HEK293 (cell line): ENCODE results near the gene SHCBP1L.
A peak's percentile ranks its signal among the peaks of the same experiment; 100 is the strongest.
"Not testable (repeated sequence)": the region's sequence is repeated elsewhere in the genome, so short reads cannot be mapped to it uniquely, and the experiment has no call there.

Experiments
- CTCF ChIA-PET: fragments of 350-600 bp; formaldehyde crosslinking; extraction: SDS; loops from one replicate; lab custom pipeline; 2021; ENCODE audit warnings: antibody characterized with exemption; lab: Yijun Ruan, JAX
- POLR2A ChIA-PET: fragments of 300-600 bp; formaldehyde crosslinking; extraction: SDS; loops from one replicate; lab custom pipeline; 2020; ENCODE audit warnings: antibody characterized with exemption, inconsistent platforms; lab: Yijun Ruan, JAX
- H3K27ac ChIP-seq: fragments of 200-500 bp; sonication (Bioruptor generic); 2 replicates; pipeline ENCODE4 v1.5.1; 2014; ENCODE audit warnings: low read depth, low read length, control low read depth, inconsistent platforms; ENCODE audit errors: extremely low read depth
- H3K36me3 ChIP-seq, 2 experiments: fragments of 200-500 bp in 1 of 2; sonication (Bioruptor generic) in 1 of 2; 1 replicate in 1 of 2; 2 replicates in 1 of 2; pipeline ENCODE4 v1.5.1; 2014 to 2017; ENCODE audit warnings: inconsistent platforms in 2 of 2, low read length in 2 of 2; ENCODE audit not compliant: control insufficient read depth in 2 of 2, insufficient read depth in 1 of 2
- H3K4me1 ChIP-seq: fragments of 200-500 bp; sonication (Bioruptor generic); 2 replicates; pipeline ENCODE4 v1.5.1; 2014; ENCODE audit warnings: mild to moderate bottlenecking, low read length, inconsistent platforms; ENCODE audit not compliant: control insufficient read depth, insufficient read depth
- H3K4me3 ChIP-seq: 2 replicates; pipeline ENCODE4 v1.5.1; 2011; ENCODE audit warnings: low read depth, mild to moderate bottlenecking, control low read depth, low read length, moderate library complexity
- H3K9me3 ChIP-seq: fragments of 200-500 bp; sonication (Bioruptor generic); 2 replicates; pipeline ENCODE4 v1.5.1; 2014; ENCODE audit warnings: low read depth, low read length, inconsistent platforms; ENCODE audit not compliant: control insufficient read depth, insufficient read depth
- AEBP2 ChIP-seq: fragments of 450-650 bp; formaldehyde crosslinking; IDR thresholded peaks from 2 replicates; pipeline ENCODE4 v1.5.1; 2016; ENCODE audit warnings: missing biosample characterization, missing genetic modification characterization, borderline replicate concordance
- CTCF ChIP-seq: fragments of 450-650 bp; formaldehyde crosslinking; IDR thresholded peaks from 2 replicates; pipeline ENCODE4 v1.5.1; 2016; ENCODE audit warnings: missing biosample characterization, missing genetic modification characterization
- GLIS1 ChIP-seq: fragments of 450-650 bp; formaldehyde crosslinking; IDR thresholded peaks from 2 replicates; pipeline ENCODE4 v1.5.1; 2016; ENCODE audit warnings: missing biosample characterization, missing genetic modification characterization
- SP2 ChIP-seq: fragments of 450-650 bp; formaldehyde crosslinking; IDR thresholded peaks from 2 replicates; pipeline ENCODE4 v1.5.1; 2016; ENCODE audit warnings: missing biosample characterization, missing genetic modification characterization
- YY1 ChIP-seq: fragments of 450-650 bp; formaldehyde crosslinking; IDR thresholded peaks from 2 replicates; pipeline ENCODE4 v1.5.1; 2018; ENCODE audit warnings: missing biosample characterization, missing genetic modification characterization
- ZIC2 ChIP-seq: fragments of 450-650 bp; formaldehyde crosslinking; IDR thresholded peaks from 2 replicates; pipeline ENCODE4 v1.5.1; 2016; ENCODE audit warnings: missing biosample characterization, missing genetic modification characterization
- ZNF211 ChIP-seq: fragments of 450-650 bp; formaldehyde crosslinking; IDR thresholded peaks from 2 replicates; pipeline ENCODE4 v1.5.1; 2016; ENCODE audit warnings: low read depth, missing biosample characterization, missing genetic modification characterization
- ZNF248 ChIP-seq: fragments of 450-650 bp; formaldehyde crosslinking; IDR thresholded peaks from 2 replicates; pipeline ENCODE4 v1.5.1; 2017; ENCODE audit warnings: missing biosample characterization, missing genetic modification characterization
- ZNF391 ChIP-seq: fragments of 450-650 bp; formaldehyde crosslinking; IDR thresholded peaks from 2 replicates; pipeline ENCODE4 v1.5.1; 2016; ENCODE audit warnings: low read depth, missing biosample characterization, missing genetic modification characterization, borderline replicate concordance
- ZXDB ChIP-seq: fragments of 450-650 bp; formaldehyde crosslinking; IDR thresholded peaks from 2 replicates; pipeline ENCODE4 v1.5.1; 2016; ENCODE audit warnings: missing biosample characterization, missing genetic modification characterization
- TF ChIP-seq, protein P1 (sequence below): fragments of 450-650 bp; formaldehyde crosslinking; IDR thresholded peaks from 2 replicates; pipeline ENCODE4 v1.5.1; 2016; ENCODE audit warnings: missing biosample characterization, missing genetic modification characterization, low read depth

Gene SHCBP1L

DNA sequence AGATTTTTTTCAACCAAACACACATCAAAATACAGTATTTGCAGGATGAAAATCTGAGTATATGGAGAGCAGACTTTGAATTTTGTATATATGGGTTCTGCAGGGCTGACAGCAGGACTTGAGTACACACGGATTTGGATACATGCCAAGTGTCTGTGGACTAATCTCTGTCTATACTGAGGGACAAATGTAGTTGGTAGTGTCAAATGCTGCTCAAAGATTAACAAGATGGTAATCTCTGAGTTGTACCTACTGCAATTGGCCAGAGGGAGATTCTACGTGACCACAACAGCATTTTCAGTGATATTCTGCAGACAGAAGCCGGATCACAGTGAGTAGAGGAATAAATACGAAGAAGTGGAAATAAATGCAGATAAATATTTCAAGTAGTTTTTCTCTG is 43.4 kb downstream of the SHCBP1L start:
- CTCF ChIA-PET = no interaction called here
- TF ChIP-seq ZNF391 (tag by site-specific recombination) (no peak), CTCF (tag by site-specific recombination) (no peak), SP2 (tag by site-specific recombination) (no peak)
- TF ChIP-seq, protein P1, sequence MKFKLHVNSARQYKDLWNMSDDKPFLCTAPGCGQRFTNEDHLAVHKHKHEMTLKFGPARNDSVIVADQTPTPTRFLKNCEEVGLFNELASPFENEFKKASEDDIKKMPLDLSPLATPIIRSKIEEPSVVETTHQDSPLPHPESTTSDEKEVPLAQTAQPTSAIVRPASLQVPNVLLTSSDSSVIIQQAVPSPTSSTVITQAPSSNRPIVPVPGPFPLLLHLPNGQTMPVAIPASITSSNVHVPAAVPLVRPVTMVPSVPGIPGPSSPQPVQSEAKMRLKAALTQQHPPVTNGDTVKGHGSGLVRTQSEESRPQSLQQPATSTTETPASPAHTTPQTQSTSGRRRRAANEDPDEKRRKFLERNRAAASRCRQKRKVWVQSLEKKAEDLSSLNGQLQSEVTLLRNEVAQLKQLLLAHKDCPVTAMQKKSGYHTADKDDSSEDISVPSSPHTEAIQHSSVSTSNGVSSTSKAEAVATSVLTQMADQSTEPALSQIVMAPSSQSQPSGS = no peak
- Histone ChIP-seq H3K9me3 (no peaks in the 10 kb centered on the region), H3K27ac (no peak overlapping the region), H3K4me3 (no peak overlapping the region), H3K36me3 (no peaks in the 10 kb centered on the region), H3K4me1 (peaks cover 4% of the 10 kb centered on the region; the same call in 1 of the 2 replicates)
- POLR2A ChIA-PET = no interaction called here

GRCh38 chr1:182905321-182905720 is 47.6 kb downstream of the SHCBP1L start:
- CTCF ChIA-PET = interaction anchor here (1.0 kb wide), 1 partner anchor 119 kb away, joined by 3 read pairs; no protein-coding TSS in a partner anchor
- H3K4me3 ChIP-seq = no peak overlapping the region
- TF ChIP-seq ZXDB = no peak
- TF ChIP-seq, protein P1 = peak; percentile 58
- TF ChIP-seq, all 188 proteins: peak for 1
- H3K27ac ChIP-seq = no peak overlapping the region
- no peaks in the 10 kb centered on the region for H3K36me3 ChIP-seq
- POLR2A ChIA-PET = no interaction called here
- peaks cover 4% of the 10 kb centered on the region; the same call in 1 of the 2 replicates for H3K4me1 ChIP-seq
- H3K9me3 ChIP-seq = no peaks in the 10 kb centered on the region

GRCh38 chr1:182901946-182902345 is 51.0 kb downstream of the SHCBP1L start:
- H3K36me3 ChIP-seq, H3K27ac ChIP-seq, CTCF ChIA-PET, H3K4me1 ChIP-seq, POLR2A ChIA-PET, H3K9me3 ChIP-seq, H3K4me3 ChIP-seq: not testable (repeated sequence)

GRCh38 chr1:182897696-182898095 is 55.3 kb downstream of the SHCBP1L start:
- TF ChIP-seq ZNF248 (tag by site-specific recombination) (no peak), YY1 (tag by site-specific recombination) (no peak)

DNA sequence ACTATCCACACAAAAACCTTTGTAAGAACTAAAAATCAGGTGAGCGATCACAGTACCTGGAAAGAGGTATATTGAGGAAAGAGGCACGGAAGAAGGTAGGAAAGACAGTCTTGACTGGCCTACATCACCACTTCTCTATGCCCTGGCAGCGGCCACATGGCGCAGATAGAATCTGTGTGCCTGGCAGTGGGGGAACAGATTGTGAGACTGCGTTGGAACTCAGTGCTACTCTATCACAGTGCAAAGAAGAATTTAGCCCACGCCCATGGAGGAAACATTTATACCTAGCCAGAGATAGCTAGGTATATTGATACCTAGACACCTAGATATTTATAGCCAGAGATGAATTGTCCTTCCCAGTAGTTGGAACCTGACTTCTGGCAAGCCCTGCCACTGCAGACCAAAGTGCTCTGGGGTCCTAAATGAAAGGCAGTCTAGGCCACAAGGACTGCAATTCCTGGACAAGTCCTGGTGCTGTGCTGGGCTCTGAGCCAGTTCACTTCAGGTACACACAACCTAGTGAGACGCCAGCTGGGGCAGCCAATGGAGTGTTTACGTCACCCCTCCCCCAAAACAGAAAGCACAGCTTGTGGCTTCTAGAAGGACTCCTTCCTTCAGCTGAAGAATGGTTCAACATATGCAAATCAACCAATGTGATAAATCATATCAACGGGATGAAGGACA is 61.9 kb downstream of the SHCBP1L start:
- no peak overlapping the region for H3K4me3 ChIP-seq
- H3K4me1 ChIP-seq = no peaks in the 10 kb centered on the region
- no peak overlapping the region for H3K27ac ChIP-seq
- peaks cover 27 to 39% of the 10 kb centered on the region in 2 experiments for H3K36me3 ChIP-seq
- POLR2A ChIA-PET = no interaction called here
- no peaks in the 10 kb centered on the region for H3K9me3 ChIP-seq
- CTCF ChIA-PET = no interaction called here
- TF ChIP-seq ZNF211 (tag by site-specific recombination) = no peak
- TF ChIP-seq AEBP2 (tag by site-specific recombination) = no peak
- TF ChIP-seq GLIS1 = no peak
- TF ChIP-seq ZIC2 = 0 out of 2 replicates have a peak, but pooled peaks have one; percentile 8

More at GRCh38 chr1:182897696-182898095, 55.3 kb downstream of the SHCBP1L start:
- Histone ChIP-seq H3K27ac (no peak overlapping the region), H3K4me1 (no peaks in the 10 kb centered on the region), H3K4me3 (no peak overlapping the region), H3K36me3 (no peaks in the 10 kb centered on the region), H3K9me3 (no peaks in the 10 kb centered on the region)
- ChIA-PET CTCF (no interaction called here), POLR2A (no interaction called here)
